G401.6 (cell line): ENCODE data around the gene KRTAP10-9.
"Not testable (repeated sequence)": the region's sequence is repeated elsewhere in the genome, so short reads cannot be mapped to it uniquely, and the experiment has no call there.

Source experiments
- FAIRE-seq: peaks from 2 replicates; lab custom pipeline; 2012; peaks lifted over from hg19 to GRCh38; lab: Jason Lieb, UNC

Gene KRTAP10-9

GRCh38 chr21:44643741-44644310, 16.9 kb downstream of the KRTAP10-9 start:
- no peak for FAIRE-seq

GRCh38 chr21:44644878-44645277, 18.0 kb downstream of the KRTAP10-9 start:
- FAIRE-seq: no peak

- FAIRE-seq: not testable (repeated sequence)
Observed at GRCh38 chr21:44646366-44647221, 19.7 kb downstream of the KRTAP10-9 start, which contains the start of gene KRTAP10-11. KRTAP10-11 (plus strand) TSS chr21:44646414; CDS start chr21:44646459, 45 bp downstream.

- no peak for FAIRE-seq
Observed at GRCh38 chr21:44647222-44647552, 20.3 kb downstream of the KRTAP10-9 start.

GRCh38 chr21:44648557-44649311, 21.8 kb downstream of the KRTAP10-9 start:
- FAIRE-seq: no peak

- no peak for FAIRE-seq
Observed at GRCh38 chr21:44649521-44650100, 22.7 kb downstream of the KRTAP10-9 start.

- no peak for FAIRE-seq
Observed at GRCh38 chr21:44650265-44650972, 23.5 kb downstream of the KRTAP10-9 start.

- FAIRE-seq: no peak
Observed at GRCh38 chr21:44650973-44651675, 24.2 kb downstream of the KRTAP10-9 start.

GRCh38 chr21:44653123-44653522, 26.2 kb downstream of the KRTAP10-9 start:
- no peak for FAIRE-seq

- FAIRE-seq: no peak
Observed at GRCh38 chr21:44653656-44654575, 27.0 kb downstream of the KRTAP10-9 start.

GRCh38 chr21:44654576-44655175, 27.8 kb downstream of the KRTAP10-9 start, which contains the start of gene KRTAP12-4:
KRTAP12-4 (minus strand) TSS chr21:44654659; CDS start chr21:44654614, 45 bp downstream.
- FAIRE-seq: no peak

- no peak for FAIRE-seq
Observed at GRCh38 chr21:44656868-44657267, 30.0 kb downstream of the KRTAP10-9 start.

GRCh38 chr21:44657635-44658540, 31.0 kb downstream of the KRTAP10-9 start, which contains the start of gene KRTAP12-3:
KRTAP12-3 (plus strand) TSS chr21:44657932; CDS start chr21:44657980, 48 bp downstream.
- no peak for FAIRE-seq

GRCh38 chr21:44658541-44658910, 31.6 kb downstream of the KRTAP10-9 start:
- no peak for FAIRE-seq

GRCh38 chr21:44658913-44659595, 32.2 kb downstream of the KRTAP10-9 start:
- no peak for FAIRE-seq

- not testable (repeated sequence) for FAIRE-seq
Observed at GRCh38 chr21:44661567-44661966, 34.7 kb downstream of the KRTAP10-9 start.

GRCh38 chr21:44664691-44665090, 37.8 kb downstream of the KRTAP10-9 start:
- no peak for FAIRE-seq
